Ovary (tissue), 3 donors: ENCODE measurements around the gene PFKL.

Experiments
- CTCF ChIP-seq, 3 donors: fragments of 450-650 bp in 2 of 3; fragments of 200-600 bp in 1 of 3; IDR thresholded peaks; one replicate each; pipeline versions ENCODE4 v1.5.1 to v1.8.0; 2016 to 2022; ENCODE audit warnings: antibody characterized with exemption in 3 of 3, mild to moderate bottlenecking in 1 of 3
- POLR2A ChIP-seq: fragments of 450-650 bp; IDR thresholded peaks from one replicate; pipeline ENCODE4 v1.6.1; 2017; ENCODE audit warnings: antibody characterized with exemption, mild to moderate bottlenecking, moderate library complexity
- donor health status: DM: no; HTN: no; CAD: no.

GRCh38 chr21:44370027-44370735 lies 70.3 kb downstream of the PFKL start:
- no peak for TF ChIP-seq POLR2A
- no peak for TF ChIP-seq CTCF (IDR thresholded peaks at IDR 0.05)
